NCI-H446 (cell line): ENCODE results near the gene CHRNA7.

Experiments used
- DNase-seq, 2 experiments: peaks; one replicate each; lab custom pipeline; 2025; lab: John Stamatoyannopoulos, UW

Gene CHRNA7

DNA sequence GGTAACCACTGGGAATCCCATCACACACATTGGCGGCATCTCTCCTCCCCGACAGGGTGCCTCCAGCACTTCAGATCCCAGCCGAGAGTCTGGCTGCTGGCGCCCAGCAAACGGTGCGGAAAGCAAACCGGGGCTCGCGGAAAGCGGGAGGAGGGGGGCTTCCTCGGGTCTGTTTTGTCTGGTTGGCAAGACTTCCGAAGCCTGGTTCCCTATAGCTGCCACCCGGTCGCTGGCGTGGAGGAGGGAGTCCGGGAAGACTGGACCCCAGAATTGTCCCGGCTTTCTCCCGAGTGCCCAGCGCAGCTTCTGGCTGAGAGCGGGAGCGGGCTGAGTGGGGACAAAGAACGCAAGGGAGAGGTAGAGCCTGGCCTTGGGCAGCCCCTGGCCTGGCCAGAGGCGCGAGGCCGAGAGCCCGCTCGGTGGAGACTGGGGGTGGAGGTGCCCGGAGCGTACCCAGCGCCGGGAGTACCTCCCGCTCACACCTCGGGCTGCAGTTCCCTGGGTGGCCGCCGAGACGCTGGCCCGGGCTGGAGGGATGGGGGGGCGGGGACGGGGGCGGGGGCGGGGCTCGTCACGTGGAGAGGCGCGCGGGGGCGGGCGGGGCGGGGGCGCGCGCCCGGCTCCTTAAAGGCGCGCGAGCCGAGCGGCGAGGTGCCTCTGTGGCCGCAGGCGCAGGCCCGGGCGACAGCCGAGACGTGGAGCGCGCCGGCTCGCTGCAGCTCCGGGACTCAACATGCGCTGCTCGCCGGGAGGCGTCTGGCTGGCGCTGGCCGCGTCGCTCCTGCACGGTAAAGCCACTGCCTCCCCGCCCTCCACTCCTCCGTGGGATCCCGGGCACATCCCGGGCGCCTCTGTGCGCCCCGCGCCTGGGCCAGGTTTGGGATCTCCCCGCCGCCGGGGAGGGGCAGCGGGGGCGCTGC, at the start of gene CHRNA7:
TSS of gene CHRNA7 (plus strand) at position 654 of the 920 bp plus-strand sequence. CDS start at position 734, 80 bp downstream.
- DNase-seq = peak; percentile 39 to 82

DNA sequence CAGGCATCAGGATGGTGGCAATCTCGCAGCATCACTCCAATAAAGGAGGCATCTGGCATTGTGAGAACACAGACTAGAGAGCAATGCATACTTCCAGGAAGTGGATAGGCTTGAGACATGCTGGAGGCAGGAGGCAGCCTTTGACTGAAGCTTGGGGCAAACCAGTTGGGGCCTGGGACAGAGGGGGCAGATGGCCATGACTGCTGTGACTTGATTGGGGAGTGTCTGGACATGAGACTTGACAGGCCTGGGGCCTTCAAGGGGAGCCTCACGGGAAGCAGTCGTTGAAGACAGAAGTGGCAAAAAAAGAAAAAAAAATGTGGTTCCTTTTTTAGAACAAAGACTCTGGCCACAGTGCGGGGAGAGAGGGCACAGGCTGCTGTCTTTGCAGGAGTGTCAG, 44.7 kb upstream of the CHRNA7 start:
- DNase-seq = no peak

DNA sequence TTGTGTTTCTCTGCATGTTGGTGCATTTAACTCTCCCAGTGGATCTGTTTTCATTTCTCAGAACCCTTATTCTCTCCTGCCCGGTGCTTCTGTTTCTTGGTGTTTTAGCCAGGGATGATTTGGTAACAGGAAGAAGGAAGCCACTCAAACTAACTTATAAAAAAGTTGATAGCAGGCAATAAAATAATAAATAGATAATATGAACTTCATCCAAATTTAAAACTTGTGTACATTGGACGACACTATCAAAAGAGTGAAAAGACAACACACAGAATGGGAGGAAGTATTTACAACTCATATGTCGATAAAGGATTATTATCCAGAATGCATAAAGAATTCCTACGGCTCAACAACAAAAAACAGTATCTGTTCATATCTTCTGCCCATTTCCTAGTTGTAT, 37.3 kb upstream of the CHRNA7 start:
- DNase-seq = no peak

DNA sequence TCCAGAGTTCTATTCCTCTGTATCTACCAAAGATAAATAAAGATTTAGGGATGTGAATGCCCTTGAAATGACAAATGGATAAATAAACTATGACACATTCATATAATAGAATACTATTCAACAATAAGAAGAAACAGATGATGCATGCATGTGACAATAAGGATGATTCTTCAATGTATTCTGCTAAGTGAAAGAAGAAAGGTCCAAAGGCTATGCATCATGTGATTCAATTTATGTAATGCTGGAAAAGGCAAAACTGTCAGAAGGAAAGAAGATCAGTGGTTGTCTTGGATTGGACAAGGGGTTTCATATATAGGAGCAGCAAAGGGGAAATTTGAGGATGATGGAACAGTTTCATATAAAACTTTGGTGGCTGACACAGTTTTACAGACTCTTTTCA, 32.6 kb upstream of the CHRNA7 start:
- DNase-seq = no peak

DNA sequence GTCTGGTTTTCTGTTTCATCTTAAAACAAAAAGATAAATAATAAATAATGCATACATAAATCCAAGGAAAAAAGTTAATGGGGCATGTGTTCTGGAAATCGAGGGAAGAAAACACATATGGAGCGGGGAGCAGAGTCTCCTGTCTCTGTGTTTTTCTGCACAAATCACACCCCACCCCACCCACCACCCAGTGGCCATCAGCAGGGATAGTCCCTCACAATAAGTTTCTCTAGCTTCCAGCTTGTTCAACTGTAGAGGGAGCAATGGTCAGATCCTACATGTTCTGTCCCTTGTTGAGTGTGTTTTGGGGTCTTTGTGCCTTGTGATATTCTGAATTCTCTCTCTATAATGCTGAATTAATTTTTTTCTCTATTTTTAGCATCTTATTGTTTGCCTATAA, 26.8 kb upstream of the CHRNA7 start:
- no peak for DNase-seq

DNA sequence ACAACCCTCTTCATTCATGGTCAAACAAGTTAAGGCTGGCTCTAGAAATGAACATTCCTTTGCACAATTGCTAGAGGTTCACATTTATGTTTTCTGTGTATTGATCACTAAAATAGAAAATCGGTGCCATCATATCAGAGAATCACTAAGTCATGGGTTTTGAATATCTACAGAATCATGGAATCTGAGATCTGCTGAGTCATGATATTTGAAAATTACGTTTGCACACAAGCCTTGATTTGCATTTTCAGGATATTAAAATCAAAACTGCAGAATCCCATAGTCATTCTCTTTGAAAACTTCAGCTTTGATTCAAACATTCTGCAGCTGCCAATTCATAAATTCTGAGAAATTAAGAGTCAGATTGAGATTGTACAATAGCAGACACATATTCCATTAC, 26.1 kb upstream of the CHRNA7 start:
- no peak for DNase-seq

DNA sequence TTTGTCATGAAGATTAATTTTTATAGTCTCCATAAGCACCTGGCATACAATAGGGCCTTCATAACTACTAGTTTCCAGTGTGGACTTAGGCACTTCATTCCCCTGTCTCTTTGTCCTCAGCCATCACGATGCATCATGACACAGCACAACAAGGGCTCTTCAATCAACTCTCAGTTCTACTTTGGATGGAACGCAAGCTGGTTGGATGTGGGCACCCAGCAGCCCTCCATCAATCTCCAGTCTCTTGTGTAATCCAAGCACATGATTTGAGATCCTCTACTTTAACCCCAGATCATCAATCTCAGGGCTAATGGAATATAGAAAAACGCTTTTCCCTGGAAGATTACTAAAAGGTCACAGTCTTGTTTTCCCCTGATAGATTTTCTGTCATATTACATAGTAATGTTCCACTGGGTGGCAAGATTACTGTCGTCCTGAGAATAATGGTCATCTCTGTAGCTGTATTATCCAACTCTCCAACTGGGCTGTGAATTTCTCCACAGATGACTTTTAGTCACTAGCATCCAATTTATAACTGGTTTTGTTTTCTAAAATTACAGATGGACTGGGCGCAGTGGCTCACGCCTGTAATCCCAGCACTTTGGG, 22.9 kb upstream of the CHRNA7 start:
- no peak for DNase-seq

DNA sequence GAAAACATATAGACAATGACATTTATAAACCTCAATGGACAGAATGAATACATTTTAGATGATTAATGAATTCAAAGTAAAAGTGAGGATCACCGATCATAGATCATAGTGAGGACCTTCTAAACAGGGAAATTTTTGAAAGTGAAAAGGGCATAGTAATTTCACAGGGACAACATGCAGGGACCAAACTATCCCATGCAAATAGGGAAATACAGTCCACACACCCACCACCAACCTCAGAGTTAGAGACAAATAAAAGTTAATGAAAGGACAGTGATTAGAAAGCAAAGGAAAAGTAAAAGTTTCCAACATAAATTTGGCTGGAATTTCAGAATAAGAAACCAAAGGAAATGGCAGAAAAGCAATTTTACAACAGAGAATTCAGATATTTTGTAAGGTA, 15.4 kb upstream of the CHRNA7 start:
- no peak for DNase-seq

DNA sequence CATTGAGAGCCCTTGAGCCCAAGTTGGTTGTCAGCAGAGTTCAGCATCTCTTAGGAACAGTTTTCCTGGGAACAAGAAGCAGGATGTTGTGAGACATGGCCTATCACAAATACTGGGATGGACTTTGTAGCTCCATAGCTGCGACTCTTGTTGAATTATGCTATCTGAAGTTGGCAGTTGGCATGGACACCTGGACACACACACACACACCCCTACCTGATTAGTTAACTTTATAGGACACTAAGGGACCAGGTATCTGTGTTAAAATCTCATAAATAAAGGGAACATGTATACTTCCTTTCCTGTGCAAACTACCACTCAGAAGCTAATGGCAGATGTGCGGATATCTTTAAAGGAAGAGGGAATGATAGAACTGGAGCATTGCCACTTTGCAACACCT, 10.2 kb upstream of the CHRNA7 start:
- DNase-seq = no peak

DNA sequence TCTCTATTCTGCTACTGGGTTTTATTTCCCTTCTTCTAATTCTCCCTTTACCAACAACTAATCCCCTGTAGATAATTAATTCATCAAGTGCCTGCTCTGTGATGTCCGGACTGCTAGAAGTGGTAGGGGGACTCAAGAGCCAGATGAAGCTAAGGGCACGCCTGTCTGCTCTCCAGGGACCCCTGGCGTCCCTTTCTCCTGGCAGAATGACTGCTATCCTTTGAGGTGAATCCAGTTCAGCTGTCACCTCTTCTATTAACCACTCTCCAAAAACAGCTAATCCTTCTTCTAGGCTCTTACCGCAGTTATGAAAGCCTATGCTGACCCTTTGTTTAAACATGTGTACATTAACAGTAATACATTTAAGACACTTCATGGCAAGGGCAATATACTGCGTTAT, 1.4 kb upstream of the CHRNA7 start:
- DNase-seq = peak in 1 of 2 experiments; percentile 11

DNA sequence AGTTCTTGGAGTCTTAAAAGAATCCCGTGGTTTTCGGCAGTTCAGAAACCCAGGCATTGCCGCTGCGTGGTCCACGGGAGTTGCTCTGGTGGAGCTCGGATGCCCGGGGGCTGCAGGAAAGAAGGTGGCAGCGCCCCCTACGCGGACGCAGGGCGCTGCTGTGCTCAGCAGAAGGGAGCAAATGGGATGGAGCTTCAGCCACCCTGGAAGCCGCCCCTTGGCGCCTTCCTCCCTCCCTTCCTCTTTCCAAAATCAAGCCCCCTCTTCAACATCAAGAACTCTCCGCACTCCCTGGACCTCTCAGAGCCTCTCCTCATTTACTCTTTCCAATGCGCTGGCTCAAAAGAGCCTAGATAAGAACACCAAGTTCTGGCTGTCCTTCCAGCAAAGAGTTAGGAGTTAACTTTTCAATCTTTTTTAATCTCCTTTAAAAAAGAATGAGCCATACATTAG, 880 bp upstream of the CHRNA7 start:
- DNase-seq = peak; percentile 38 to 68

DNA sequence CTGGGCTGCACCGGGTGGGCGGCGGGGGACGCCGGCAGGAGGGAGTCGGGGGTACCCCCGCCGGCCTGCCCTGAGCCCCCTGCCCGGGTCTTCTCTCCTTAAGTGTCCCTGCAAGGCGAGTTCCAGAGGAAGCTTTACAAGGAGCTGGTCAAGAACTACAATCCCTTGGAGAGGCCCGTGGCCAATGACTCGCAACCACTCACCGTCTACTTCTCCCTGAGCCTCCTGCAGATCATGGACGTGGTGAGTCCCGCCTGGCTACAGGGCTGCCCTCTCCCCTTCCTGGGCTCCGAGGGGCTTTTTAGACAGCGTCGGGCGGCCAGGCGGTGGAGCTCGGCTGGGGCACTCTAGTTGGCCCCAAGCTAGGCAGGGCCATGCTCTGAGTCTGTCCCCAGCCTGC, 480 bp downstream of the CHRNA7 start:
- peak in 1 of 2 experiments; percentile 13 for DNase-seq

DNA sequence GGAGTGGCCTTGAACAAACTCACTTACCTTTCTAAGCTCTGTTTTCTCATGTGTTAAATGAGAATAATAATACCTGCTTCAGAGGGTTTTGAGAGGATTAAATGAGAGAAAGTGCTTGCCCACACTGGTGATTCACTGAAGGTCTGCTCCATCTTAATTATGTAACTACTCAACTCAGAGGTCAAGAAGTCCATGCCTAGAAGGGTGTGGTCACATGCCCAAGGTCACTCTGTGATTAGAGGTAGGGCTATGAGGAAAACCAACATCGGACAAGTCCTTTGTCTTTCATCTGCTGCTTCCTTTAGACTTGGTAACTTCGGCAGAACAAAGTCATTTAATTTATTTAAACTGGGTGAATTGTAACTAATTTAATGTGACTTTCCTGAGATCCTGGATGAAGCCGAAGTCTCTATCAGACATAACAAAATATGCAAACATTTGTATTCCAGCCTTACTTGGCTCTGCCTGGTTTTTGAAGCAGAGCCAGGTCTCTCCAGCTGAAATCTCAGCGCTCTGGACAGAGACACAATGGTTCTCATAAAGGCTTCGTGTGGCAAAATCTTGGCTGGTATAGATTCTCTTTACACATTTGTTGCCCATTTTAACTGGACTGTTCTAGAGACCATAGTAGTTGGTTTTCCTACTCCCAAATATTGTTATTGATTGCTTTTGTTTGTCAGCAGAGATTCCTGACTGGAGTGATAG, 3.0 kb downstream of the CHRNA7 start:
- DNase-seq = no peak

DNA sequence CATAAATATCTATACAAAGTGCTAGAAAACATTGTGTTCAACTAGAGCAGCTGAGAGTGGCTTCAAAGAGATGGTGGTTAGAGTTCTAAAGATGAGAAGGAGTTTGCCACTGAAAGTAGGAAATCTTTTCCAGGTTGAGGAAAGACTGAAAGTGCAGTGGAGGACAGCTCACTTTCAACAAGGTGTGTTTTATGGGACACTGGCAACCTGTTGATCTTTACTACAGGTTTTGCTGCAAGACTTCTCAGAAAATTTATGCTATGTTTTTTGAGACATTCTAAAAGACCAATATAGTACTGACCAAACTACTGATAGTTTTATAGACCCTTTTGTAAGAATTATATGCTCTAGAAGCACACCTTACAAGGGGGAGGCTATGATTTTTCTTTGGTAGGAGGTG, 3.8 kb downstream of the CHRNA7 start:
- DNase-seq = no peak

DNA sequence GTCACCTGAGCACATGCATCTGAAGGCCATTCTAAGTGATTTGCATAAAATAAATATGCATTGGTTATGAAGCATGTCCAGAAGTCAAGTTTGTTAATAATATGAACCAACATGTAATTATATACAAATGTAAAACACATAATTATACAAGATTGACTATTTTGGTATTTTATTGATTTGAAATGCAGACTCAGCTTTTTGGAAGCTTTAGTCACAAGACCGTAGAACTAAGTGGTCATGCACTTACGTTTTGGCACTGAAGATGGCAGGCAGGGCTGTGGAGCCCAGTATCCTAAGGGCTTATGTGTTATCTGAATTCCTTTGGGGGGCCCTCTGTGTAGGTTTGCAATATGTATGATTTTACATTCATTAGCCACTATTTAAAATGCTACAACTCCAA, 5.0 kb downstream of the CHRNA7 start:
- DNase-seq = no peak

DNA sequence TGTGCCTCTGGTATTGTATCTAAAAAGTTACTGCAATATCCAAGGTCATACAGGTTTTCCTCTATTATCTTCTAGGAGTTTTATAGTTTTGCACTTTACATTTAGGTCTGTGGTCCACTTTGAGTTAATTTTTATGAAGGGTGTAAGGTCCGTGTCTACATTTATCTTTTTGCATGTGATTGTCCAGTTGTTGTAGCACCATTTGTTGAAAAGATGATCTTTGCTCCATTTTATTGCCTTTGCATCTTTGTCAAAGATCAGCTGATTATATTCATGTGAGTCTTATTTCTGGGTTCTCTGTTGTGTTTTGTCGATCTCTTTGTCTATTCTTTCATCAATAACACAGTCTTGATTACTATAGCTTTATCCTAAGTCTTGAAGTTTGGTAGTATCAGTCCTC, 6.7 kb downstream of the CHRNA7 start:
- no peak for DNase-seq

DNA sequence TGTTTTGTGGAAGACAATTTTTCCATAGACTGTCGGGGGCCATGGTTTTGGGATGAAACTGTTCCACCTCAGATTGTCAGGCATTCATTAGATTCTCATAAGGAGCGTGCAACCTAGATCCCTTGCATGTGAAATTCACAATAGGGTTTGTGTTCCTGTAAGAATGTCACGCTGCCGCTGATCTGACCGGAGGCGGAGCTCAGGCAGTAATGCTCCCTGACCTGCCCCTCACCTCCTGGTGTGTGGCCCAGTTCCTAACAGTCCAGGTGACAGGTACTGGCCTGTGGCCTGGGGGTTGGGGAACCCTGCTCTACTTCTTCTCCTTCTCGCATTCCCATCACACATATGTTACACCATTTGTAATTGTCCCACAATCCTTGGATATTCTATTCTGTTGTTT, 11.0 kb downstream of the CHRNA7 start:
- DNase-seq = no peak

DNA sequence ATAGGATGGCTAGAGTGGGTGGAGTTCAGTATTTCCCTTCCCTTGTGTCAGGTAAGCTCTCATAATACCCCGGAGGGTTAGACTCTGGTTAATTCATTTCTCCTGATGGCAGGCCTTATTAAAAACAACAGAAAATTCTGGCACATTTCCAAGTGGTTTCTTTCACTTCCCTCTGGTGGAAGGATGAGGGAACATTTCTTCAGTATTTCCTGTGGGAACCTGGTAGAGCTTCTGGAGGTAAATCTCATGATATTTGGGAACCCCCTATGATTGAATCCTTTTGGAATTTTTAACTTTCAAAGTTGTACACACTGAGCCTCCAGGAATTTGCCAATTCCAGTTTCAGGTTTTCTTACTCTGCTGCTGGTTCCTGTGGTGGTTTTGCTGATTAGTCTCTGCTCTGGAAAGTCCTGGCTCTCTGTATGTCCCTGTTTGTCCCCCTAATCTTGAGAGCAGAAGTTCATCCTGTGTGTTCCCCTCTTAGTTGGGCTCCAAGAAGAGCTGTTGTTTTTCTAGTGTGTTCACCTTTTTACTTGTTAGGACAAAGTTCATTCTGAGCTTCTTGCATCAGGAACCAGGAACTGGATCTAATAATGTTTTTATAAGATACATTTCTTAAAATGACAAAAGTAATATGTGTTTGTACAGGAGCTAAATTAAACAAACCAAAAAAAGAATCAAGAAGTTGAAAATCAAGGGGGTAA, 12.1 kb downstream of the CHRNA7 start:
- peak in 1 of 2 experiments; percentile 38 for DNase-seq

DNA sequence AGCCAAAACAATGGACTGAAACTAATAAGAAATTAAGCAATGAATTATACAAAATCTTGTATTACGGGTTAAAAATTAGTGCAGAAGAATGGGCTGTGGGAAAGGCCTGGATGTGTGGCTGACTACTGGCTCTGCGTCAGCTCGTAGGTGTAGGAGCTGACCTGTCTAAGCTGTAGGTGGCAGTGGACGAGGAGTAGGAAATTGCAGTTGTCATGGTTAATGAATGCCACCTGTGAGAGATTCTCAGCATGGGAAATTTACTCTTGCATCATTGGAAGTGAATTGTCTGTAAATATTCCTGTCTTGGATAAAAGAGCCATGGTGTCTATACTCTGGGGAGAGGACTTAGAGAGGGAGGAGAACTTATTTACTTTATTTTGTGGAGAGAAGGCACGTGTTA, 23.4 kb downstream of the CHRNA7 start:
- no peak for DNase-seq

DNA sequence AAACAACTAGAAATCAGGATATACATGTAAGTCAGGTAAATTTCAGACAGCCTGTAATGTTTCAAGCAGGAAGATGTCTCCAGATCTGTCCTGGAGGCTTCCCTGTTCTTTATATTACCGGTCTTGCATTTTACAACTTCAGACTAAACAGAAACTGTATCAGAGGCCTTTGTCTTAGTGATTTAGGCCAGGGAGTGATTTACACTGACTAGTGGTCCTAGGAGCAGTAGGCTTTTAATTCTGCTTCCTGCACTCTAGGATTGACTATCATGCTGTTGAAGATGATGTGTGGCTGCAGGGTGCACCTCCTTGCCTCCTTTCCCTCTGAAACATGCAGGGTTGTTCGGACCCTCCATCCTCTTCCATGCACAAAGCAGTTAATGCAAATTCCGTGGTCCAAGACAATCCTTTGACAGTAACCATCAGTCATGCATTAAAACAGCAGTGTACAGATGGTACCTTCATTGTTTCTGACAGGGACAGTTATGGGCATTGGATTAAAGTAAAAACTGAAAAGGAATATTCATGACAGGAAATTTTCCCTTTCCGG, 27.6 kb downstream of the CHRNA7 start:
- DNase-seq = no peak

DNA sequence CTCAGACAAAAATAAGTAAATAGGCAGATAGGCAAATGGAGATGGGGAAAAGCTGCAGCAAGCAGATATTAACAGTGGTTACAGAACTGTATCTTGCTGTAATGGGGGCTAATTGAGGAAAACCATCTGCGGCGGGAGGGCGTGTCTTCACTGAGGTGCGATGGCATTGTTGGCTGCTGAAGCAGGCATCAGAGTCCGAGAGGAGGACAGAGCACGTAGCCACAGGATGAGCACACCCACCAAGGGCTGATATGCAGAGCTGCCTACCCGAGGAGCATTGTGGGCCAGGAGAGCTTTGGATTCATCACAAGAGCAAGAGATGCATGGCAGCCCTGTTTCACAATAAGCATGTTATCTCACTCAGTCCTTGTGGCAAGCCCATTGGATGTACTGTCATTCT, 30.4 kb downstream of the CHRNA7 start:
- DNase-seq = no peak

DNA sequence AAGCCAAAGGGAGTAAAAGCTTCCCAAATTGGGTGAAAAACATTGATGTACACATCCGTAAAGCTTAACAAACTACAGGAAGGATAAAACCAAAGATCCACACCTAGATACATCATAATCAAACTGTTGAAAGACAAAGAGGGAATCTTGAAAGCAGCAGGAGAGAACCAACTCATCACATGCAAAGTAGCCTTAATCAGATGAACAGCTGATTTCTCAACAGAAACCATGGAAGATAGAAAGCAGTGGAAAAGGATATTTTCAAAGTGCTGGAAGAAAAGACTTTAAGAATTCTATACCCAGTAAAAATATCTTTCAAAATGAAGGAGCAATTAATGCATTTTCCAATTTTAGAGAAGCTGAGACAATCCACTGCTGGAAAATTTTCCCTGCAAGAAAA, 36.8 kb downstream of the CHRNA7 start:
- no peak for DNase-seq
